H9 (cell line): Measurements from ENCODE around the gene SLC17A2. TPM values are rescaled to one million over a fixed set of nuclear protein-coding genes. Genes with fewer than 3 reads are reported as not detected.
A peak's percentile ranks its signal among the peaks of the same experiment; 100 is the strongest.

ENCODE experiments used
- DNase-seq: peaks from one replicate; pipeline ENCODE4 v3.0.0-alpha.2; 2017
- H2AFZ ChIP-seq: one replicate; pipeline ENCODE4 v1.6.1; 2013; ENCODE audit warnings: mild to moderate bottlenecking, low read length, control low read depth, moderate library complexity
- H2AK5ac ChIP-seq: 2 replicates; pipeline ENCODE4 v1.6.1; 2013; ENCODE audit warnings: low read length, control low read depth, mixed read lengths; ENCODE audit not compliant: insufficient read length
- H2BK120ac ChIP-seq: one replicate; pipeline ENCODE4 v1.6.1; 2013; ENCODE audit warnings: low read depth, mild to moderate bottlenecking, low read length, control low read depth, inconsistent platforms; ENCODE audit not compliant: poor library complexity, severe bottlenecking
- H2BK12ac ChIP-seq: 2 replicates; pipeline ENCODE4 v1.6.1; 2013; ENCODE audit warnings: low read length, control low read depth, mixed read lengths, low read depth; ENCODE audit not compliant: insufficient read length
- H2BK15ac ChIP-seq: 2 replicates; pipeline ENCODE4 v1.6.1; 2013; ENCODE audit warnings: low read depth, low read length, control low read depth
- H2BK20ac ChIP-seq: one replicate; pipeline ENCODE4 v1.6.1; 2013; ENCODE audit warnings: low read depth, mild to moderate bottlenecking, low read length, control low read depth, inconsistent platforms; ENCODE audit not compliant: poor library complexity, severe bottlenecking
- H2BK5ac ChIP-seq: 2 replicates; pipeline ENCODE4 v1.6.1; 2013; ENCODE audit warnings: low read length, control low read depth, mixed read lengths; ENCODE audit not compliant: insufficient read length
- H3K14ac ChIP-seq: 2 replicates; pipeline ENCODE4 v1.6.1; 2013; ENCODE audit warnings: low read length, control low read depth; ENCODE audit not compliant: insufficient read depth
- H3K18ac ChIP-seq: 2 replicates; pipeline ENCODE4 v1.6.1; 2013; ENCODE audit warnings: low read depth, mild to moderate bottlenecking, mixed read lengths, low read length, control low read depth; ENCODE audit not compliant: insufficient read length
- H3K23ac ChIP-seq: 2 replicates; pipeline ENCODE4 v1.6.1; 2013; ENCODE audit warnings: low read length, control low read depth, mixed read lengths, low read depth; ENCODE audit not compliant: insufficient read length
- H3K23me2 ChIP-seq: 2 replicates; pipeline ENCODE4 v1.6.1; 2013; ENCODE audit warnings: low read depth, mild to moderate bottlenecking, mixed read lengths, low read length, control low read depth; ENCODE audit not compliant: insufficient read length, poor library complexity, severe bottlenecking
- H3K27ac ChIP-seq: 2 replicates; pipeline ENCODE4 v1.5.1; 2013; ENCODE audit warnings: low read length, control low read depth, mixed read lengths, low read depth; ENCODE audit not compliant: insufficient read length
- H3K27me3 ChIP-seq: 2 replicates; pipeline ENCODE4 v1.6.1; 2013; ENCODE audit warnings: low read length, control low read depth, inconsistent platforms; ENCODE audit not compliant: insufficient read depth
- H3K4ac ChIP-seq: 2 replicates; pipeline ENCODE4 v1.6.1; 2013; ENCODE audit warnings: low read depth, mild to moderate bottlenecking, control low read depth, inconsistent platforms, low read length, moderate library complexity
- H3K4me1 ChIP-seq: 2 replicates; pipeline ENCODE4 v1.6.1; 2013; ENCODE audit warnings: low read length, control low read depth, inconsistent platforms; ENCODE audit not compliant: insufficient read depth
- H3K4me2 ChIP-seq: 2 replicates; pipeline ENCODE4 v1.6.1; 2013; ENCODE audit warnings: low read length, control low read depth, mixed read lengths; ENCODE audit not compliant: insufficient read length, insufficient read depth
- H3K56ac ChIP-seq: 2 replicates; pipeline ENCODE4 v1.6.1; 2013; ENCODE audit warnings: low read depth, mild to moderate bottlenecking, mixed read lengths, low read length, control low read depth; ENCODE audit not compliant: insufficient read length
- H3K79me1 ChIP-seq: 2 replicates; pipeline ENCODE4 v1.6.1; 2013; ENCODE audit warnings: low read depth, mild to moderate bottlenecking, moderate library complexity, low read length, control low read depth, inconsistent platforms; ENCODE audit not compliant: insufficient read depth, poor library complexity, severe bottlenecking
- H3K79me2 ChIP-seq: 2 replicates; pipeline ENCODE4 v1.6.1; 2013; ENCODE audit warnings: low read length, control low read depth, inconsistent platforms; ENCODE audit not compliant: insufficient read depth
- H3K9ac ChIP-seq: 2 replicates; pipeline ENCODE4 v1.6.1; 2013; ENCODE audit warnings: low read length, control low read depth, mixed read lengths; ENCODE audit not compliant: insufficient read length; ENCODE audit errors: extremely low read depth
- H3K9me3 ChIP-seq: one replicate; pipeline ENCODE4 v1.6.1; 2013; ENCODE audit warnings: low read depth, low read length, inconsistent platforms; ENCODE audit not compliant: control insufficient read depth
- H3T11ph ChIP-seq: one replicate; pipeline ENCODE4 v1.6.1; 2013; ENCODE audit warnings: mild to moderate bottlenecking, low read length, control low read depth, inconsistent platforms
- H4K20me1 ChIP-seq: one replicate; pipeline ENCODE4 v1.6.1; 2013; ENCODE audit not compliant: control insufficient read depth, insufficient read length, insufficient read depth
- H4K5ac ChIP-seq: 2 replicates; pipeline ENCODE4 v1.6.1; 2013; ENCODE audit warnings: low read depth, mild to moderate bottlenecking, mixed read lengths, low read length, control low read depth; ENCODE audit not compliant: insufficient read length
- H4K8ac ChIP-seq: replicated peaks from 2 replicates; pipeline ENCODE4 v1.6.1; 2013; ENCODE audit warnings: low read length, control low read depth, mixed read lengths, low read depth; ENCODE audit not compliant: insufficient read length
- H4K91ac ChIP-seq: 2 replicates; pipeline ENCODE4 v1.6.1; 2013; ENCODE audit warnings: low read depth, mild to moderate bottlenecking, moderate library complexity, mixed read lengths, low read length, control low read depth; ENCODE audit not compliant: insufficient read length
- H3K27ac Mint-ChIP-seq, 3 experiments: 2 replicates in 2 of 3; 3 replicates in 1 of 3; pipeline ENCODE4 v1.8.0; 2020 to 2021; ENCODE audit warnings: mixed read lengths in 3 of 3, mild to moderate bottlenecking in 1 of 3, moderate library complexity in 1 of 3
- H3K27me3 Mint-ChIP-seq: 2 replicates; pipeline ENCODE4 v1.8.0; 2021; ENCODE audit warnings: low read depth, mild to moderate bottlenecking, moderate library complexity, mixed read lengths
- H3K36me3 Mint-ChIP-seq, 3 experiments: 2 replicates in 2 of 3; 3 replicates in 1 of 3; pipeline ENCODE4 v1.8.0; 2020 to 2021; ENCODE audit warnings: low read depth in 3 of 3, mixed read lengths in 3 of 3; ENCODE audit not compliant: insufficient read depth in 1 of 3
- H3K4me1 Mint-ChIP-seq, 2 experiments: 2 replicates each; pipeline ENCODE4 v1.8.0; 2020; ENCODE audit warnings: mixed read lengths in 2 of 2
- H3K4me3 Mint-ChIP-seq, 2 experiments: 2 replicates in 1 of 2; 3 replicates in 1 of 2; pipeline ENCODE4 v1.8.0; 2020 to 2021; ENCODE audit warnings: mild to moderate bottlenecking in 2 of 2, mixed read lengths in 2 of 2, moderate library complexity in 1 of 2
- H3K9me3 Mint-ChIP-seq, 2 experiments: 2 replicates in 1 of 2; 3 replicates in 1 of 2; pipeline ENCODE4 v1.8.0; 2020; ENCODE audit warnings: mild to moderate bottlenecking in 2 of 2, mixed read lengths in 2 of 2, moderate library complexity in 1 of 2
- WGBS: extraction: QIAGEN DNeasy Blood & Tissue Kit; methylation state at CpG from one replicate; pipeline ENCODE4 v1.1.7; 2013; ENCODE audit warnings: missing lambda C conversion rate, low lambda C conversion rate, mixed read lengths; ENCODE audit not compliant: insufficient read length; ENCODE audit errors: extremely low coverage; 5-methylcytosine and 5-hydroxymethylcytosine counted together
- total RNA-seq: library from RNA; stranded (reverse); gene quantifications from 2 replicates; pipeline ENCODE4 v1.2.1, GENCODE V29; 2021
- TF ChIP-seq, protein P1 (sequence below): fragments of 200-600 bp; sonication (generic); conservative IDR thresholded peaks from 3 replicates; pipeline ENCODE4 v1.8.0; 2021; ENCODE audit warnings: antibody characterized with exemption, mild to moderate bottlenecking

Gene SLC17A2
- total RNA-seq, 1 experiment from 2014 or later = not detected

GRCh38 chr6:25942561-25943147, 12.2 kb upstream of the SLC17A2 start:
- Histone ChIP-seq H3K9me3 (no peaks in the 10 kb centered on the region), H2BK15ac (no peak overlapping the region), H2AK5ac (no peak overlapping the region), H3K14ac (no peak overlapping the region), H3K27ac (no peak overlapping the region), H4K91ac (no peak overlapping the region), H3K79me1 (no peaks in the 10 kb centered on the region), H4K5ac (no peak overlapping the region), H3K23ac (no peak overlapping the region), H3K9ac (no peak overlapping the region), H3K4ac (no peak overlapping the region), H3T11ph (no peak overlapping the region), H3K27me3 (no peaks in the 10 kb centered on the region), H2BK5ac (no peak overlapping the region), H4K20me1 (no peaks in the 10 kb centered on the region), H3K79me2 (no peaks in the 10 kb centered on the region), H3K4me2 (no peak overlapping the region), H2AFZ (no peak overlapping the region), H2BK120ac (no peak overlapping the region), H2BK12ac (no peak overlapping the region), H3K4me1 (no peaks in the 10 kb centered on the region), H2BK20ac (no peak overlapping the region), H4K8ac (no peak overlapping the region), H3K23me2 (no peaks in the 10 kb centered on the region), H3K18ac (no peak overlapping the region), H3K56ac (no peak overlapping the region)
- DNase-seq = no peak
- Mint-ChIP-seq H3K27me3 (no peaks in the 10 kb centered on the region), H3K4me3 (no peak overlapping the region), H3K27ac (no peak overlapping the region), H3K36me3 (peaks cover 4 to 14% (median 10%) of the 10 kb centered on the region in 3 experiments; a peak in 5 of 7 replicates), H3K4me1 (no peaks in the 10 kb centered on the region), H3K9me3 (peaks cover 10 to 12% of the 10 kb centered on the region in 2 experiments)
- TF ChIP-seq, protein P1, sequence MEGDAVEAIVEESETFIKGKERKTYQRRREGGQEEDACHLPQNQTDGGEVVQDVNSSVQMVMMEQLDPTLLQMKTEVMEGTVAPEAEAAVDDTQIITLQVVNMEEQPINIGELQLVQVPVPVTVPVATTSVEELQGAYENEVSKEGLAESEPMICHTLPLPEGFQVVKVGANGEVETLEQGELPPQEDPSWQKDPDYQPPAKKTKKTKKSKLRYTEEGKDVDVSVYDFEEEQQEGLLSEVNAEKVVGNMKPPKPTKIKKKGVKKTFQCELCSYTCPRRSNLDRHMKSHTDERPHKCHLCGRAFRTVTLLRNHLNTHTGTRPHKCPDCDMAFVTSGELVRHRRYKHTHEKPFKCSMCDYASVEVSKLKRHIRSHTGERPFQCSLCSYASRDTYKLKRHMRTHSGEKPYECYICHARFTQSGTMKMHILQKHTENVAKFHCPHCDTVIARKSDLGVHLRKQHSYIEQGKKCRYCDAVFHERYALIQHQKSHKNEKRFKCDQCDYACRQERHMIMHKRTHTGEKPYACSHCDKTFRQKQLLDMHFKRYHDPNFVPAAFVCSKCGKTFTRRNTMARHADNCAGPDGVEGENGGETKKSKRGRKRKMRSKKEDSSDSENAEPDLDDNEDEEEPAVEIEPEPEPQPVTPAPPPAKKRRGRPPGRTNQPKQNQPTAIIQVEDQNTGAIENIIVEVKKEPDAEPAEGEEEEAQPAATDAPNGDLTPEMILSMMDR = peak; percentile 65
- WGBS = no CpG with 5 or more reads among the region's 3 CpGs
